ENCODE measurements around the gene DLD. TPM values are rescaled to one million over a fixed set of nuclear protein-coding genes. Genes with fewer than 3 reads are reported as not detected.

Gene DLD
- total and polyA plus RNA-seq, 2 experiments from 2014 or later = 38.1 to 76.2 TPM

DNA sequence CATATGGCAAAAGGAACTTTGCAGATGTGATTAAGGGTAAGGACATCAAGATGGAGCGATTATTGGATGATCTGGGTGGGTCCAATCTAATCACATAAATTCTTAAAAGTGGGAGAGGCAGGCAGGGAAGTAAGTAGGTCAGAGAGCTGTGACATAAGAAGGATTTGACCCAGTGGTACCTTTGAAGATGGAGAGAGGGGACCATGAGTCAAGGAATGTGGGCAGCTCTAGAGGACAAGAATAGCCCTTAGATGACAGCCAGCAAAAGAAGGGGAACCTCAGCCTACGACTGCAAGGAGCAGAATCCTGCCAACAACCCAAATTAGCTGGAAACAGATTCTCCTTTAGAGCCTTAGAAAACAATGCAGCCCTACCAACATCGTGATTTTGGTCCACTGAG lies 77.5 kb downstream of the DLD start (continued):
- TF ChIP-seq, protein P1, sequence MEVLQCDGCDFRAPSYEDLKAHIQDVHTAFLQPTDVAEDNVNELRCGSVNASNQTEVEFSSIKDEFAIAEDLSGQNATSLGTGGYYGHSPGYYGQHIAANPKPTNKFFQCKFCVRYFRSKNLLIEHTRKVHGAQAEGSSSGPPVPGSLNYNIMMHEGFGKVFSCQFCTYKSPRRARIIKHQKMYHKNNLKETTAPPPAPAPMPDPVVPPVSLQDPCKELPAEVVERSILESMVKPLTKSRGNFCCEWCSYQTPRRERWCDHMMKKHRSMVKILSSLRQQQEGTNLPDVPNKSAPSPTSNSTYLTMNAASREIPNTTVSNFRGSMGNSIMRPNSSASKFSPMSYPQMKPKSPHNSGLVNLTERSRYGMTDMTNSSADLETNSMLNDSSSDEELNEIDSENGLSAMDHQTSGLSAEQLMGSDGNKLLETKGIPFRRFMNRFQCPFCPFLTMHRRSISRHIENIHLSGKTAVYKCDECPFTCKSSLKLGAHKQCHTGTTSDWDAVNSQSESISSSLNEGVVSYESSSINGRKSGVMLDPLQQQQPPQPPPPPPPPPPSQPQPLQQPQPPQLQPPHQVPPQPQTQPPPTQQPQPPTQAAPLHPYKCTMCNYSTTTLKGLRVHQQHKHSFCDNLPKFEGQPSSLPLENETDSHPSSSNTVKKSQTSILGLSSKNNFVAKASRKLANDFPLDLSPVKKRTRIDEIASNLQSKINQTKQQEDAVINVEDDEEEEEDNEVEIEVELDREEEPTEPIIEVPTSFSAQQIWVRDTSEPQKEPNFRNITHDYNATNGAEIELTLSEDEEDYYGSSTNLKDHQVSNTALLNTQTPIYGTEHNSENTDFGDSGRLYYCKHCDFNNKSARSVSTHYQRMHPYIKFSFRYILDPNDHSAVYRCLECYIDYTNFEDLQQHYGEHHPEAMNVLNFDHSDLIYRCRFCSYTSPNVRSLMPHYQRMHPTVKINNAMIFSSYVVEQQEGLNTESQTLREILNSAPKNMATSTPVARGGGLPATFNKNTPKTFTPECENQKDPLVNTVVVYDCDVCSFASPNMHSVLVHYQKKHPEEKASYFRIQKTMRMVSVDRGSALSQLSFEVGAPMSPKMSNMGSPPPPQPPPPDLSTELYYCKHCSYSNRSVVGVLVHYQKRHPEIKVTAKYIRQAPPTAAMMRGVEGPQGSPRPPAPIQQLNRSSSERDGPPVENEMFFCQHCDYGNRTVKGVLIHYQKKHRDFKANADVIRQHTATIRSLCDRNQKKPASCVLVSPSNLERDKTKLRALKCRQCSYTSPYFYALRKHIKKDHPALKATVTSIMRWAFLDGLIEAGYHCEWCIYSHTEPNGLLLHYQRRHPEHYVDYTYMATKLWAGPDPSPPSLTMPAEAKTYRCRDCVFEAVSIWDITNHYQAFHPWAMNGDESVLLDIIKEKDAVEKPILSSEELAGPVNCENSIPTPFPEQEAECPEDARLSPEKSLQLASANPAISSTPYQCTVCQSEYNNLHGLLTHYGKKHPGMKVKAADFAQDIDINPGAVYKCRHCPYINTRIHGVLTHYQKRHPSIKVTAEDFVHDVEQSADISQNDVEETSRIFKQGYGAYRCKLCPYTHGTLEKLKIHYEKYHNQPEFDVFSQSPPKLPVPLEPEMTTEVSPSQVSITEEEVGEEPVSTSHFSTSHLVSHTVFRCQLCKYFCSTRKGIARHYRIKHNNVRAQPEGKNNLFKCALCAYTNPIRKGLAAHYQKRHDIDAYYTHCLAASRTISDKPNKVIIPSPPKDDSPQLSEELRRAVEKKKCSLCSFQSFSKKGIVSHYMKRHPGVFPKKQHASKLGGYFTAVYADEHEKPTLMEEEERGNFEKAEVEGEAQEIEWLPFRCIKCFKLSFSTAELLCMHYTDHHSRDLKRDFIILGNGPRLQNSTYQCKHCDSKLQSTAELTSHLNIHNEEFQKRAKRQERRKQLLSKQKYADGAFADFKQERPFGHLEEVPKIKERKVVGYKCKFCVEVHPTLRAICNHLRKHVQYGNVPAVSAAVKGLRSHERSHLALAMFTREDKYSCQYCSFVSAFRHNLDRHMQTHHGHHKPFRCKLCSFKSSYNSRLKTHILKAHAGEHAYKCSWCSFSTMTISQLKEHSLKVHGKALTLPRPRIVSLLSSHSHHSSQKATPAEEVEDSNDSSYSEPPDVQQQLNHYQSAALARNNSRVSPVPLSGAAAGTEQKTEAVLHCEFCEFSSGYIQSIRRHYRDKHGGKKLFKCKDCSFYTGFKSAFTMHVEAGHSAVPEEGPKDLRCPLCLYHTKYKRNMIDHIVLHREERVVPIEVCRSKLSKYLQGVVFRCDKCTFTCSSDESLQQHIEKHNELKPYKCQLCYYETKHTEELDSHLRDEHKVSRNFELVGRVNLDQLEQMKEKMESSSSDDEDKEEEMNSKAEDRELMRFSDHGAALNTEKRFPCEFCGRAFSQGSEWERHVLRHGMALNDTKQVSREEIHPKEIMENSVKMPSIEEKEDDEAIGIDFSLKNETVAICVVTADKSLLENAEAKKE (CRISPR knock-in tag; IDR thresholded peaks at IDR 0.05) = no peak
- no peak for TF ChIP-seq CREB1 (CRISPR knock-in tag; IDR thresholded peaks at IDR 0.05; ENCODE audit: low read depth)
- TF ChIP-seq POLR2AphosphoS5 (IDR thresholded peaks at IDR 0.05; ENCODE audit: low read depth) = no peak
- TF ChIP-seq STAT1 (IDR thresholded peaks at IDR 0.05; ENCODE audit: unreplicated experiment) = no peak
- TF ChIP-seq, protein P2, sequence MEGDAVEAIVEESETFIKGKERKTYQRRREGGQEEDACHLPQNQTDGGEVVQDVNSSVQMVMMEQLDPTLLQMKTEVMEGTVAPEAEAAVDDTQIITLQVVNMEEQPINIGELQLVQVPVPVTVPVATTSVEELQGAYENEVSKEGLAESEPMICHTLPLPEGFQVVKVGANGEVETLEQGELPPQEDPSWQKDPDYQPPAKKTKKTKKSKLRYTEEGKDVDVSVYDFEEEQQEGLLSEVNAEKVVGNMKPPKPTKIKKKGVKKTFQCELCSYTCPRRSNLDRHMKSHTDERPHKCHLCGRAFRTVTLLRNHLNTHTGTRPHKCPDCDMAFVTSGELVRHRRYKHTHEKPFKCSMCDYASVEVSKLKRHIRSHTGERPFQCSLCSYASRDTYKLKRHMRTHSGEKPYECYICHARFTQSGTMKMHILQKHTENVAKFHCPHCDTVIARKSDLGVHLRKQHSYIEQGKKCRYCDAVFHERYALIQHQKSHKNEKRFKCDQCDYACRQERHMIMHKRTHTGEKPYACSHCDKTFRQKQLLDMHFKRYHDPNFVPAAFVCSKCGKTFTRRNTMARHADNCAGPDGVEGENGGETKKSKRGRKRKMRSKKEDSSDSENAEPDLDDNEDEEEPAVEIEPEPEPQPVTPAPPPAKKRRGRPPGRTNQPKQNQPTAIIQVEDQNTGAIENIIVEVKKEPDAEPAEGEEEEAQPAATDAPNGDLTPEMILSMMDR (conservative IDR thresholded peaks at IDR 0.05; ENCODE audit: low read depth in 2 of 2) = no peak

GRCh38 chr7:107969856-107970255 lies 78.9 kb downstream of the DLD start:
- Histone ChIP-seq H3K4me1 (ENCODE audit: insufficient read depth) (peaks cover 9% of the 10 kb centered on the region), H3K4me2 (no peak overlapping the region), H3K9me2 (ENCODE audit: insufficient read depth) (no peaks in the 10 kb centered on the region), H3F3A (replicated peaks; ENCODE audit: low read depth) (no peaks in the 10 kb centered on the region), H3K36me3 (ENCODE audit: insufficient read depth) (peaks cover 20% of the 10 kb centered on the region), H4K20me1 (replicated peaks; ENCODE audit: insufficient read depth) (no peaks in the 10 kb centered on the region; the same call in 1 of the 2 replicates), H3K27ac (ENCODE audit: low read depth) (no peak overlapping the region), H3K79me2 (replicated peaks; ENCODE audit: insufficient read depth) (no peaks in the 10 kb centered on the region), H2AFZ (no peak overlapping the region), H3K27me3 (ENCODE audit: insufficient read depth) (no peaks in the 10 kb centered on the region), H3K4me3 (no peak overlapping the region)
- no peaks in the 10 kb centered on the region for H3K9me3 Mint-ChIP-seq
- ATAC-seq (no peak), DNase-seq (ENCODE audit: low spot score) (no peak)
- H3K27ac Mint-ChIP-seq = no peak overlapping the region
- H3K27me3 Mint-ChIP-seq (ENCODE audit: insufficient read depth, low read depth, poor library complexity) = no peaks in the 10 kb centered on the region
- H3K4me1 Mint-ChIP-seq = peaks cover 5% of the 10 kb centered on the region; the same call in 2 of the 3 replicates
- H3K4me3 Mint-ChIP-seq = no peak overlapping the region
- H3K36me3 Mint-ChIP-seq (ENCODE audit: low read depth) = peaks cover 4% of the 10 kb centered on the region; the same call in 1 of the 3 replicates
- TF ChIP-seq, protein P1 (CRISPR knock-in tag; IDR thresholded peaks at IDR 0.05) = no peak

Measured in GM23338 (cell line).